Left lung (tissue), 10 donors: ENCODE results near the gene EYA2. TPM values are rescaled to one million over a fixed set of nuclear protein-coding genes. Genes with fewer than 3 reads are reported as not detected.

ENCODE experiments used
- ATAC-seq: fragments of 200-7000 bp; cut with Tn5 transposase; one replicate; pipeline ENCODE4 v1.9.1; 2020; ENCODE audit warnings: moderate library complexity
- DNase-seq, 4 donors: peaks; one replicate each; pipeline ENCODE4 v3.0.0-alpha.2; 2013 to 2020
- H3K27ac ChIP-seq, 2 donors: fragments of 200-600 bp; sonication (generic) in 1 of 2; one replicate each; pipeline versions ENCODE4 v1.5.0 to v1.8.0; 2020 to 2021
- H3K27me3 ChIP-seq, 2 donors: fragments of 200-600 bp; sonication (generic) in 1 of 2; one replicate each; pipeline versions ENCODE4 v1.5.0 to v1.8.0; 2020 to 2021
- H3K36me3 ChIP-seq, 2 donors: fragments of 200-600 bp; sonication (generic) in 1 of 2; one replicate each; pipeline versions ENCODE4 v1.5.0 to v1.8.0; 2020 to 2021
- H3K4me1 ChIP-seq, 2 donors: fragments of 200-600 bp; one replicate each; pipeline ENCODE4 v1.8.0; 2021
- H3K4me3 ChIP-seq, 2 donors: fragments of 200-600 bp; sonication (generic) in 1 of 2; one replicate each; pipeline versions ENCODE4 v1.5.0 to v1.8.0; 2020 to 2021; ENCODE audit warnings: mild to moderate bottlenecking in 1 of 2
- H3K9me3 ChIP-seq, 2 donors: fragments of 200-600 bp; sonication (generic) in 1 of 2; one replicate each; pipeline versions ENCODE4 v1.5.0 to v1.8.0; 2020 to 2021
- CTCF ChIP-seq, 2 donors: fragments of 200-600 bp; sonication (generic) in 1 of 2; IDR thresholded peaks; one replicate each; pipeline versions ENCODE4 v1.5.0 to v1.8.0; 2021; ENCODE audit warnings: antibody characterized with exemption in 2 of 2
- intact Hi-C, 2 donors: fragments of 100-400 bp; cut with DNase I; formaldehyde crosslinking; loops; one replicate each; pipeline versions ENCODE4 v1.11.2 to v1.14.2; 2022
- polyA plus RNA-seq, 6 donors: library from polyadenylated mRNA; unstranded; fragments of 120-200 nt; gene quantifications; one replicate each; pipeline ENCODE4 v1.2.1, GENCODE V29; 2013; ENCODE audit not compliant: insufficient read length in 6 of 6
- total RNA-seq, 2 donors: library from RNA; stranded (reverse); fragmentation: NEBNext Ultra II Directional; extraction: Animal tissue kit (Norgen Biotek cat#: 25700); gene quantifications; one replicate each; pipeline ENCODE4 v1.2.1, GENCODE V29; 2021
- donor health status: DM: no; HTN: yes; CAD: no.
- donor health status: DM: no; HTN: no; CAD: no.

The EYA2 gene
- total and polyA plus RNA-seq, 8 donors = 0.77 to 2.3 (median 1.2) TPM

DNA sequence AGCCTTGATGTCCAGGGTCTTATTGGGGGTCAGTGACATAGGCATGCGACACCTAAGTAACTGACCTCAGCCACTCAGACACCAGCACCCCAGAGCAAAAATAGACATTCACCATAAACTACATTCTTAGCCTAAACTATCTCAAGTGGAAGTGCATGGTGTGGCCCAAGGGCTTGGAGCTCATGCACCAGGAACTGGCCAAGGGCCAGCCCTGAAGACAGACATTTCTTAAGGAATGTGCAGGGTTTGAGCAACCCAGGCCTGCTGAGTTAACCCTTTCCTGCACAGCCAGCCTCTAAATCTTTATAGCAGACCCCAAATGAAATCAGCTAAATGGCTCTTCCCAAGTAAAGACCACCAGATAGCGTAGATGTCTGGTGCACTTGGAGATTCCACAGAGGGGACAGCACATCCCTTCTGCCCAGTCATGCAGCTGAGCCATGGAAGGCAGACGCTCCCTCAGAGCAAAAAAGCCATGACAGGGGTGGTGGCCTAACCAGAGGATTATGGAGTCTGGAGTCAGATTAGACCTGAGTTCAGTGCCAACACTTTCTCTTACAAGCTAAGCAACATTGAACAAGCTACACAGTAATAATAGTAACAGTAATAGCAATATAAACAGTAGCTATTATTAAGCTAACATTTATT lies 239.3 kb downstream of the EYA2 start:
- Histone ChIP-seq H3K27me3 (peaks cover 0 to 5% of the 10 kb centered on the region in 2 donors), H3K9me3 (no peaks in the 10 kb centered on the region), H3K27ac (no peak overlapping the region), H3K4me1 (no peaks in the 10 kb centered on the region), H3K4me3 (no peak overlapping the region), H3K36me3 (no peaks in the 10 kb centered on the region)
- intact Hi-C loops = no loop called here
- TF ChIP-seq CTCF (IDR thresholded peaks at IDR 0.05) = no peak
- peak in 1 of 4 donors; percentile 48 for DNase-seq
- ATAC-seq = peak; percentile 37

DNA sequence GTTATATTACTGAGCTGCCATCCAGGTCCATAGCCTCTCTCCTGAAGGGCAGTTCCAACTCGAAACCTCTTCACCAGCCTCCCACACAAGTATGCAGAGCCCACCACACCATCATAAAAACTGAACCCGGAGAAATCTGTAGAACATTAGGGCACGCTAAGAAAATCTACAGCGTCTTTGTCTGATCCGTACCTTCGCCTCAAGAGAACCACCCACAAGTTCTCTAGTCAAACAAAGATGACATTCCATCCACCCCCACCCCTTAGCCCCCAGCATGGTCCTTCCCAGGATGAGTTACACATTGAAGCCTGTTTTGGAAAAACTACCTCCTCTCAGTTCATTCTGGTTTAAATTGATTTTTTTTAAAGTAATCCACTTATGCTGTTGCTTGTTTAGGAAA lies 242.1 kb downstream of the EYA2 start:
- Histone ChIP-seq H3K4me3 (no peak overlapping the region), H3K27me3 (no peaks in the 10 kb centered on the region), H3K36me3 (no peaks in the 10 kb centered on the region), H3K9me3 (peaks cover 0 to 7% of the 10 kb centered on the region in 2 donors), H3K4me1 (no peaks in the 10 kb centered on the region), H3K27ac (no peak overlapping the region)
- ATAC-seq (no peak), DNase-seq (no peak)
- TF ChIP-seq CTCF (IDR thresholded peaks at IDR 0.05) = no peak
- intact Hi-C loops = no loop called here

GRCh38 chr20:47137231-47137870 lies 242.7 kb downstream of the EYA2 start:
- Histone ChIP-seq H3K27ac (no peak overlapping the region), H3K36me3 (no peaks in the 10 kb centered on the region), H3K27me3 (no peaks in the 10 kb centered on the region), H3K4me3 (no peak overlapping the region), H3K4me1 (no peaks in the 10 kb centered on the region), H3K9me3 (peaks cover 0 to 7% of the 10 kb centered on the region in 2 donors)
- DNase-seq = no peak
- TF ChIP-seq CTCF (IDR thresholded peaks at IDR 0.05) = no peak
- no peak for ATAC-seq
- intact Hi-C loops = no loop called here

GRCh38 chr20:47139934-47140535 lies 245.4 kb downstream of the EYA2 start:
- TF ChIP-seq CTCF (IDR thresholded peaks at IDR 0.05) = no peak
- H3K4me3 ChIP-seq = no peak overlapping the region
- intact Hi-C loops = no loop called here
- peaks cover 0 to 7% of the 10 kb centered on the region in 2 donors for H3K9me3 ChIP-seq
- no peaks in the 10 kb centered on the region for H3K27me3 ChIP-seq
- no peak overlapping the region for H3K27ac ChIP-seq
- ATAC-seq (peak; percentile 83), DNase-seq (peak in 1 of 4 donors; percentile 47)
- peaks cover 0 to 11% of the 10 kb centered on the region in 2 donors for H3K4me1 ChIP-seq
- H3K36me3 ChIP-seq = no peaks in the 10 kb centered on the region

GRCh38 chr20:47141350-47141921 lies 246.8 kb downstream of the EYA2 start:
- Histone ChIP-seq H3K9me3 (peaks cover 0 to 7% of the 10 kb centered on the region in 2 donors), H3K4me3 (no peak overlapping the region), H3K27ac (no peak overlapping the region), H3K27me3 (no peaks in the 10 kb centered on the region), H3K36me3 (no peaks in the 10 kb centered on the region), H3K4me1 (peaks cover 0 to 11% of the 10 kb centered on the region in 2 donors)
- DNase-seq (no peak), ATAC-seq (no peak)
- intact Hi-C loops = no loop called here
- no peak for TF ChIP-seq CTCF (IDR thresholded peaks at IDR 0.05)
